A549 treated with CpdA at 1 μM for 4 hours (cell line): Measurements from ENCODE around the gene S100A6. TPM values are rescaled to one million over a fixed set of nuclear protein-coding genes. Genes with fewer than 3 reads are reported as not detected.

ENCODE experiments used
- total RNA-seq: library from RNA; stranded (reverse); fragments of 200-300 nt; extraction: Qiagen RNA extraction; gene quantifications from 5 replicates; pipeline ENCODE4 v1.2.3, GENCODE V29; 2022; ENCODE audit warnings: low read depth

The S100A6 gene
- total RNA-seq = 3,123 to 3,674 TPM (median 3,479 TPM) in 5 replicates

DNA sequence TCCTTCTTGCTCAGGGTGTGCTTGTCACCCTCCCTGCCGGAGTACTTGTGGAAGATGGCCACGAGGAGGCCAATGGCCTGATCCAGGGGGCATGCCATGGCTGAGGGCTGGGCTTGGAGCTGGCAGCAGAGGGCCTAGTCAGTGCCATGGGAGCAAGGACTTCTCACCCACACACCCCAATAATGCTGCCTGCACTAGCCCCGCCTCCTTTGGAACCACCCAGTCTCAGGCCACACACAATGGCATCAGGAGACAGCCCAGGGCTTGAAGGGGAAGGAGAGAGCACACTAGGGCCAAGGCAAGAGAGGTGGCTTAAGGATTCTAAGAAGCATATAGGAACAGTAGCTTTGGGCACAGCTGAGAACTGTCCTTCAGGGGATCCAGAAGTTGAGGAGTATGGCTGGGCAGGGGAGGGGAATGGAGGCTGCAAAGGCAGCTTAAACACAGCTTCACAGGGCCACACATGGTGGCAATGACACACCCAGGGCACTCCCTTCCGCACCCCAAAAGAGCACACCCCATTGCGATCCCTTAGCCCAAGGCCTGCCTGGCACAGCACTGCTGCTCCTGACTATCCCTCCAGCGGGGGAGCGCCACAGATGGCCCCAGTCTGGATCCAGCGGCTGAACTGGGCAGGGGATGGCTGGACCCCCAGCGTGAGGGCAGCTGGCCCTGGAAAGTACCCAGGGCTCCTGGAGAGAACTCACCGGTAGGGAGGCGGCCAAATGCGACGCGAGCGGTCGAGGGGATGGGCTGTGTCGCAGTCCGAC, at the start of gene S100A6:
Gene S100A6 (minus strand): TSS at position 750 of the 770 bp plus-strand sequence. CDS start 652 bp downstream, at position 98.

DNA sequence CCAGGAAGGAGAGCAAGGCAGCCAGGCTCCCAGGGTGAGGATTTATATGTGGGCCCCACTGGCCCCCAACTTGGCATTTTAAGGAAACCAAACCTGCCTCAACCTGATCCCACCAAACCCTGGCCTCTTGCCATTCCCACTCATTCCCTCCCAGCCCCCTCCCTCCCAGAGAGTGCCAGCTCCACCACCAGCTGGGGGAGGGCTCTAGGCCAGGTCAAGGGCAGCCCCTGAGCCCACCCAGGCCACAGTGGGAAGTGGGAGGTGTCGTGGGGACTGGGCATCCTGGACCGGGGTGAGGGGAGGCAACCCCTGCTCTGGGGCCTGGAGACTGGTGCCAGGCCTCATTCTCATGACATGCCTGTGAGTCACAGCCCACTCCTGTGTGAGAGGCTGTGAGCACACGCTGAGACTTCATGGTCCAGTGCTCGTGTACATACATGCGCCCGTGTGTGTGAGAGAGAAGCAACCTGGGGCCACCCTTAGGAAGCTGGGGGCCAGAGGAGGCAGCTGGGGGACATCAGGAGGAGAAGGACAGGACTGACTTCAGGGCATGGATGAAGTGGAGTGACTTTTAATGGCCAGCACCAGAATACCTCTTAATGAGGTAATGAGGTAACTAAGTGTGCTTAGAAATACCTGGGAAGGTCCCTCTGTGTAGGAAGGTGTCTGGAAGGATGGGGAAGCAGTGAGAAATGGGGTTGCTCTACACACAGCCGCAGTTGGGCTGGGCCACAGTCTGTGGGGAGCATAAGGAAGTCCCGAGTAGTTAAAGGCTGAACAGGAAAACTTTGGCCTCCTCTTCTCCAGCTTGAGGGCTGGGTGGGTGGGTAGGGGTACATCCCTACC, 30.0 kb upstream of the S100A6 start, which contains the start of gene S100A2:
Gene S100A2 (minus strand): TSS at position 316 of the 846 bp plus-strand sequence. CDS start 1,967 bp downstream, outside the sequence.

DNA sequence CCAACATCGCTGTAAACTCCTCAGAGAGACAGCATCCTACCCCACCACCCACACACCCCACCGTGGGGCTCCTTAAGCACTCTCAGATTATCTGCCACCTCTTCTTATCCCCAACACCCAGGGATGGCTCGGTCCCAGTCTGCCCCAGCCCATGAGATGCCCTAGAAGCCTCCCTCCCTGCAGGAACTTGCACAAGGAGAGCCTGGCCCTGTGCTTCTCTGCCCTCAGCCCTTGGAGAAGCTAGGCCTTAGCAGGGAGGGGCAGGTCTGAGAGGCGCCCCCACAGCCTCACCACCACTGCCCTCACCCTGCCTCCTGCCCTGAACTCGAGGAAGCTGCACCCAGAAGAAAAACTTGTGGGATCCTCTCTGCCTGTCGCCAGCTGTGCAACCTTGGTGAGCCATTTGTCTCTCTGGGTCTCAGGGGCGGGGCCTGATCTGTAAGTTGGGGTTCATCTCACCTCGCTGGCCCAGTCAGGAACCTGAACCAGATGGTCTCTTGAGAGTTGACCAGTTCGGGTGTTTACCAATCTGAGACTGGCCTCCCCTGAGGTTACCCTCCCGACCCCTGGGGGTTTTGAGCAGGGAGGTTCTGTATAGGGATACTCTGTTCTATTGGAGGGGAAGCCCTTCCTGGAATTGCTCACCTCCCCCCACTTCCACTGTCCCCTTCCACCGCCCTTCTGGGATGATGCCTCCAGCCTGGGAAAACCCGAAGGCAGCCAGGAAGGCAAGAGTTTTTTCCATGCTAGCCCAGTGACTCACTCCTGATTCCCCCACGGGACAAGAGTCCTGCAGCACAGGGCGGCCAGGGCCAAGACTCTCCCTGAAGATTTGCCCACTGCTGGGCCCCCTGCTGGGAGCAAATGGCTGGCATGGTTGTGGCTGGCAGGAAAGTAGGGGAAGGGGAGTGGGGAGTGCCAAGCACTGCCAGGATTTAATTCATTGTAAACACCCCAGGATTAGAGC, 13.2 kb upstream of the S100A6 start, which contains the start of gene S100A3:
Gene S100A3 (minus strand): TSS at position 537 of the 967 bp plus-strand sequence. CDS start 773 bp downstream, outside the sequence.

DNA sequence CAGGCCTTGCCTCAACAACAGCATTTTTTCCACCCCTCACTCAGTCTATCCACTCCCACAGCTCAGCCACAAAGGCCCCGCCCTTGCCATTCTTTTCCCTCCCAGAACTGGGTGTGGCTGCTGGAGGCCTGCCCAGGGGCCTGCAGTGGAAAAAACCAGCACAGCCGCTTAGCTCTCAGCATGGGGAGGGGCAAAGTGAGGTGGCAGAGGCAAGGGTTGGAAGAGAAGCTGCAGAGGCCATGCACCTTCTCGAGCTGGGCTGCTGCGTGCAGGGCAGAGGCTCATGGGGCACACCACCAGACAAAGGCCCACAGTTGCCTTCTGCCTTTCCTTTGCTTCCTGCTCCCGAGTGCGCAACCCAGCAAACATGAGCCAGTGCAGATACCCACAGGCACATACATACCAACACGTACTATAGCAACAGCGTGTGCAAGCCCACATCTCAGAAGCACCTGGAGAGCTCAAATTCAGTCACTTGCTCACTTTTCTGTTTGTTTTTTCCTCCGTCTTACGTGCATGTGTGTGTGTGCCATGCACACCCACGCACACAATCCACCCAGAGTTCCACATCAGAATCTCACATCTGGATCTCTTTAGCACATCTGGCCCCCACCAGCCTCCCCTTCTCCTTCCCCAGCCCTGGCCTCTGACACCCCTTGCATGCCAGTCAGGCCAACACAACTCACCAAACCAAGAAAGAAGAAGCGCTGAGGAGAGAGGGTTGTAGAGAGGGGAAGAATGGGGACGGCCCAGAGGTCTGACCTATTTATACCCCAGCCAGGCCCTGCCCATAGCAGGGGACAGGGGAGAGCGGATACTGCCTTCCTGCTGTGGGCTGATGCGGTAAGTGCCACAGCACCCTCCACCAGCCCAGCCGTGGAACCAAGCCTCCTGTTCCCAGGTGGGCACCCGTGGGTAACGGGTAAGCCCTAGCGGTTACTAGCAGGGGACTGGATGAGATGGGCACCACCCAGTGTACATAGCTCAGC, 9.6 kb upstream of the S100A6 start, which contains the start of gene S100A4:
Gene S100A4 (minus strand): TSS at position 740 of the 989 bp plus-strand sequence. CDS start 1,012 bp downstream, outside the sequence.

DNA sequence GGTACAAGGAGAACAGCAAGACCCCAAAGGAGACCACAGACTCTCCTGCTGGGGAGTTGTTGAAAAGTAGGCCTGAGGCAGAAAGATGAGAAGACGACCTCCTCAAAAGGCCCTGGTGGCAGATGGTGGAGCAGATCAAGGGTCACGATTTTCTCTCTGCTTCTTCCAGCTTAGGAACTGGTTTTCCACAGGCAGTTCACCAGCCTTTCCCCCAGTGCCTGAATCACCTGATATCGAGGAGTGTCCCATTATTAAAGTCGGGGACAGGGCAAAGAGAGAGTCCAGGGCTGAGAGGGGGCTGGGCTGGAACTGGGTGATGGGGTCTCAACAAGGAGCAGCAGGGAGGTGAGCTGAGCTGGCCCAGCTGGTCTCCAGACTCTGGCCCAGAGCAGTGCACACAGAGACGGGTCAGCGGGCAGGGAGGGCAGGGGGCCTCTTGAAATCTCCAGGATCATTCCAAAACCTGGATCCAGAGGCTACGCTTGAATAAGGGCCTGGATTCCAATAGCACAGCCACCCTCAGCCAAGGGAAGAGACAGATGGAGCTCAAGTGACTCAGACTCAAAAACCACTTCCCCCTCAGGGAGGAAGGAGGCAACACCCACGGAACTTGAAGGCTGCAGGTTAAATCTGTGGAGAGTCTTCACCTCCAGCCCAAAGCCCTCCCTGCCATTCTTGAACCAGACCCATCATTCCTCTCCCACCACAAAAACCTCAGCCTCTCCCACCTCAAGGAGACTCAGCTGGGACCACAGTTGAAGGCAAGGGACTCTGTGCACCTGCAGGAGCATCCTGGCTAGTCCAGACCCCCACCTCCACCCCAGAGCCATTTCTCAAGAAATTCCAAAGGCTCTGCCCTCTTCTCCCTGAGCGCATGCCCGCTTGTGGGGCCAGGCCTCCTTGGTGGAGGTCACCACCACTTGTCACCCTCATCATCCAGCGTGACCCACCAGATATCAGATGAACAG, 4.9 kb upstream of the S100A6 start, which contains the start of gene S100A5:
Gene S100A5 (minus strand): TSS at position 541 of the 968 bp plus-strand sequence. CDS start 743 bp downstream, outside the sequence.

Other genes with a start within 250 kb of the S100A6 start
- not detected in 5 replicates for gene PGLYRP3, start 223.0 kb downstream of the S100A6 start, total RNA-seq
- not detected in 5 replicates for gene PGLYRP4, start 187.2 kb downstream of the S100A6 start, total RNA-seq
- 0.59 to 1.1 TPM (median 0.65 TPM) in 3 of 5 replicates, not detected in the others for gene S100A9, start 178.1 kb downstream of the S100A6 start, total RNA-seq
- gene S100A12, start 160.4 kb downstream of the S100A6 start, total RNA-seq = not detected in 5 replicates
- not detected in 5 replicates for gene S100A8, start 144.9 kb downstream of the S100A6 start, total RNA-seq
- gene S100A7A, start 119.5 kb downstream of the S100A6 start, total RNA-seq = not detected in 5 replicates
- gene S100A7, start 75.3 kb downstream of the S100A6 start, total RNA-seq = not detected in 5 replicates
- 0.65 to 1.2 TPM (median 0.79 TPM) in 5 replicates for gene S100A5, start 4.9 kb upstream of the S100A6 start, total RNA-seq
- 1,624 to 1,839 TPM (median 1,665 TPM) in 5 replicates for gene S100A4, start 9.8 kb upstream of the S100A6 start, total RNA-seq
- gene S100A3, start 13.3 kb upstream of the S100A6 start, total RNA-seq = 88.7 to 106 TPM (median 92.8 TPM) in 5 replicates
- 20.0 to 26.2 TPM (median 24.5 TPM) in 5 replicates for gene S100A2, start 29.9 kb upstream of the S100A6 start, total RNA-seq
- gene S100A16, start 77.1 kb upstream of the S100A6 start, total RNA-seq = 412 to 491 TPM (median 455 TPM) in 5 replicates
- gene S100A14, start 80.3 kb upstream of the S100A6 start, total RNA-seq = 0.40 to 0.79 TPM (median 0.50 TPM) in 5 replicates
- 148 to 177 TPM (median 176 TPM) in 5 replicates for gene S100A13, start 91.5 kb upstream of the S100A6 start, total RNA-seq
- gene S100A1, start 92.4 kb upstream of the S100A6 start, total RNA-seq = 0.55 to 0.96 TPM (median 0.86 TPM) in 4 of 5 replicates, not detected in the other
- gene CHTOP, start 98.1 kb upstream of the S100A6 start, total RNA-seq = 63.4 to 84.0 TPM (median 77.0 TPM) in 5 replicates
- 52.0 to 63.2 TPM (median 56.4 TPM) in 5 replicates for gene SNAPIN, start 122.7 kb upstream of the S100A6 start, total RNA-seq
- 268 to 297 TPM (median 278 TPM) in 5 replicates for gene ILF2, start 135.0 kb upstream of the S100A6 start, total RNA-seq
- gene NPR1, start 142.7 kb upstream of the S100A6 start, total RNA-seq = 0.80 to 1.2 TPM (median 0.95 TPM) in 5 replicates
- 18.5 to 22.8 TPM (median 21.8 TPM) in 5 replicates for gene INTS3, start 192.1 kb upstream of the S100A6 start, total RNA-seq
- 1.2 to 3.5 TPM (median 1.5 TPM) in 5 replicates for gene SLC27A3, start 239.4 kb upstream of the S100A6 start, total RNA-seq